Thyroid gland (tissue), 4 donors: ENCODE data around the gene IL21R.

Source experiments
- POLR2A ChIP-seq, 2 donors: fragments of 450-650 bp; IDR thresholded peaks; one replicate each; pipeline ENCODE4 v1.6.1; 2017; ENCODE audit warnings: antibody characterized with exemption in 2 of 2, mild to moderate bottlenecking in 2 of 2, moderate library complexity in 1 of 2
- TF ChIP-seq, protein P1 (sequence below), 6 experiments: fragments of 200-600 bp in 3 of 6; fragments of 450-650 bp in 3 of 6; sonication (generic) in 3 of 6; IDR thresholded peaks; one replicate each; pipeline ENCODE4 v1.5.1; 2016 to 2019; ENCODE audit warnings: antibody characterized with exemption in 6 of 6, mild to moderate bottlenecking in 2 of 6, inconsistent platforms in 1 of 6, moderate library complexity in 1 of 6

DNA sequence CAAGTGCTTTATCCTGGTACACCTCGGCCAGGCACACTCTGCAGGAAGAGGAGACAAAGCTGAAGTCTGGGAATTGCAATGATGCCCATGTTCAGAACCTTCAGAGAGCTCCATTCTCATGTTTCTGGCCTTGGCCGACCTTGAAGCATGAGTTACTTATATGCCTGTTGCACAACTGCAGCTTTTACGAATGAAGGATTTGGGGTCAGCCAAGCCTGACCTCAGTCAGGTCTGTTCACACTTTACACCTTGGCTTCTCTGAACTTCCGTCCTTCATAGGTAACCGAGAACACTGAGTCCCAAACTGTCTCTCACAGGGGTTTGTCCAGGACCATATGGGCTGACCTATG is 81.1 kb downstream of the IL21R start:
- TF ChIP-seq, protein P1, sequence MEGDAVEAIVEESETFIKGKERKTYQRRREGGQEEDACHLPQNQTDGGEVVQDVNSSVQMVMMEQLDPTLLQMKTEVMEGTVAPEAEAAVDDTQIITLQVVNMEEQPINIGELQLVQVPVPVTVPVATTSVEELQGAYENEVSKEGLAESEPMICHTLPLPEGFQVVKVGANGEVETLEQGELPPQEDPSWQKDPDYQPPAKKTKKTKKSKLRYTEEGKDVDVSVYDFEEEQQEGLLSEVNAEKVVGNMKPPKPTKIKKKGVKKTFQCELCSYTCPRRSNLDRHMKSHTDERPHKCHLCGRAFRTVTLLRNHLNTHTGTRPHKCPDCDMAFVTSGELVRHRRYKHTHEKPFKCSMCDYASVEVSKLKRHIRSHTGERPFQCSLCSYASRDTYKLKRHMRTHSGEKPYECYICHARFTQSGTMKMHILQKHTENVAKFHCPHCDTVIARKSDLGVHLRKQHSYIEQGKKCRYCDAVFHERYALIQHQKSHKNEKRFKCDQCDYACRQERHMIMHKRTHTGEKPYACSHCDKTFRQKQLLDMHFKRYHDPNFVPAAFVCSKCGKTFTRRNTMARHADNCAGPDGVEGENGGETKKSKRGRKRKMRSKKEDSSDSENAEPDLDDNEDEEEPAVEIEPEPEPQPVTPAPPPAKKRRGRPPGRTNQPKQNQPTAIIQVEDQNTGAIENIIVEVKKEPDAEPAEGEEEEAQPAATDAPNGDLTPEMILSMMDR (IDR thresholded peaks at IDR 0.05), result no peak
- no peak for TF ChIP-seq POLR2A (IDR thresholded peaks at IDR 0.05)
